Spleen (tissue), 11 donors: ENCODE measurements around the gene TTLL11. TPM values are rescaled to one million over a fixed set of nuclear protein-coding genes. Genes with fewer than 3 reads are reported as not detected.
A peak's percentile ranks its signal among the peaks of the same experiment; 100 is the strongest.

Experiments
- DNase-seq: peaks from one replicate; pipeline ENCODE4 v3.0.0-alpha.2; 2020
- H3K27ac ChIP-seq, 8 donors: fragments of 200-600 bp; sonication (generic) in 7 of 8; 1 replicate in 4 of 8; 2 replicates in 4 of 8; pipeline versions ENCODE4 v1.5.0 to v1.8.0; 2016 to 2021; ENCODE audit warnings: inconsistent platforms in 4 of 8, mild to moderate bottlenecking in 4 of 8, moderate library complexity in 1 of 8
- H3K27me3 ChIP-seq, 7 donors: fragments of 200-600 bp; sonication (generic) in 6 of 7; replicated peaks in 1 of 7; 1 replicate in 4 of 7; 2 replicates in 3 of 7; pipeline versions ENCODE4 v1.5.0 to v1.8.0; 2016 to 2021; ENCODE audit warnings: inconsistent platforms in 3 of 7, mild to moderate bottlenecking in 1 of 7
- H3K36me3 ChIP-seq, 6 donors: fragments of 200-600 bp; sonication (generic) in 5 of 6; 1 replicate in 4 of 6; 2 replicates in 2 of 6; pipeline versions ENCODE4 v1.5.0 to v1.8.0; 2016 to 2021; ENCODE audit warnings: inconsistent platforms in 2 of 6
- H3K4me1 ChIP-seq, 6 donors: fragments of 200-600 bp; sonication (generic) in 5 of 6; 1 replicate in 3 of 6; 2 replicates in 3 of 6; pipeline versions ENCODE4 v1.5.0 to v1.8.0; 2016 to 2021; ENCODE audit warnings: inconsistent platforms in 3 of 6
- H3K4me3 ChIP-seq, 8 donors: fragments of 200-600 bp; sonication (generic) in 7 of 8; 1 replicate in 4 of 8; 2 replicates in 4 of 8; pipeline versions ENCODE4 v1.5.0 to v1.8.0; 2016 to 2021; ENCODE audit warnings: inconsistent platforms in 4 of 8, mild to moderate bottlenecking in 4 of 8, moderate library complexity in 2 of 8
- H3K9me3 ChIP-seq, 8 donors: fragments of 200-600 bp; sonication (generic) in 7 of 8; 1 replicate in 4 of 8; 2 replicates in 4 of 8; pipeline versions ENCODE4 v1.5.0 to v1.8.0; 2016 to 2021; ENCODE audit warnings: inconsistent platforms in 4 of 8
- POLR2A ChIP-seq, 3 donors: fragments of 450-650 bp; IDR thresholded peaks; one replicate each; pipeline ENCODE4 v1.5.1; 2017; ENCODE audit warnings: antibody characterized with exemption in 3 of 3, mild to moderate bottlenecking in 1 of 3
- POLR2AphosphoS5 ChIP-seq, 3 donors: sonication (generic); formaldehyde crosslinking; IDR thresholded peaks; one replicate each; pipeline ENCODE4 v1.5.1; 2017; ENCODE audit warnings: antibody characterized with exemption in 3 of 3
- WGBS, 5 donors: extraction: QIAGEN DNeasy Blood & Tissue Kit in 3 of 5; methylation state at CpG; one replicate each; pipeline versions ENCODE4 v1.1.5 to v1.1.7; 2013 to 2018; 5-methylcytosine and 5-hydroxymethylcytosine counted together
- intact Hi-C: fragments of 100-400 bp; cut with DNase I; formaldehyde crosslinking; loops from one replicate; pipeline ENCODE4 v1.15.0; 2023; ENCODE audit warnings: low total_unique reads
- polyA plus RNA-seq, 3 donors: library from polyadenylated mRNA; stranded (reverse); fragments of 200-250 nt; gene quantifications; one replicate each; pipeline ENCODE4 v1.2.1, GENCODE V29; 2013
- total RNA-seq, 7 donors: library from RNA; depleted of rRNA in 3 of 7; stranded (reverse); fragments of >200 nt in 3 of 7; fragmentation: NEBNext Ultra II Directional in 4 of 7; extraction: Animal tissue kit (Norgen Biotek cat#: 25700) in 4 of 7; gene quantifications; one replicate each; pipeline versions ENCODE4 v1.1.0 to v1.2.1, GENCODE V29; 2016 to 2021
- TF ChIP-seq, protein P1 (sequence below), 11 experiments: fragments of 200-600 bp in 7 of 11; fragments of 450-650 bp in 4 of 11; sonication (generic) in 4 of 11; IDR thresholded peaks in 8 of 11; conservative IDR thresholded peaks in 3 of 11; 1 replicate in 7 of 11; 2 replicates in 4 of 11; pipeline versions ENCODE4 v1.4.0 to v1.8.0; 2016 to 2021; ENCODE audit warnings: antibody characterized with exemption in 11 of 11, inconsistent platforms in 4 of 11, mild to moderate bottlenecking in 1 of 11
- donor health status: healthy with polysubstance abuse.
- donor health status: DM: no; HTN: no; CAD: no; lungs with moderate emphysema.
- donor health status: DM: no; HTN: no; CAD: no.
- donor health status: Bipolar disorder and iron deficiency.
- donor health status: healthy.
- donor health status: DM: no; HTN: no; CAD: no.
- donor health status: DM: yes; HTN: yes; CAD: no.

Gene TTLL11
- total and polyA plus RNA-seq, 10 donors, result 1.6 to 12.8 (median 7.3) TPM

DNA sequence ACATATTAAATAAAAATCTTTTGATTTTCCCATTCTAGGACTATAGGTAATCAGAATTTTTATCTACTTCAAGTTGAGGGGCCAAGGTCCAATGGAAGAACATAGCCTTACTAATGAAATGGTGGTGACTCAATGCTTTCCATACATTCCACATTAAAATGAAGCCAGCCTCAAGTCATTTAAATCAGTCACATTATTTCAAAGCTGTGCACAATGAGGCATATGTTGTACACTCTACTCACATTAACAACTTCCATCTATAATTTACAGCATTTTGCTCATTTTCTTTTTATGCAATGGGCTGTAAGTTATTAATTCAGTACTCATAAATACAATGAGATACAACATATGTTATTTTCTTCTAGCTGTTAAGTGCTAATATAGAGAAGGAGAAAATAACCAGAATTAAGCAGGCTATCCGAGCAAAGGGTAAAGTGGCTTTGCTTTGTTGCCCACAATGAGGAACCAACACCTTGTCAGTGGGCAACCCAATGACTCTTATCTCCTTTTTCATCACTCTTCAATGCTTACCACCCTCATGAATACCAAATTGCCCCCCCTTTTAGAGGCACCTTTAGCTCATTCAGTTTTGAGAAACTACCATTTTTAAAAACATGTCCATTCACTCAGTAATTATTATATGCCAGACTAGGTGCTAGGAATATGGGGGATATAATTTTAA lies 52.4 kb downstream of the TTLL11 start:
- H3K9me3 ChIP-seq, result peaks cover 0 to 13% (median 0%) of the 10 kb centered on the region in 8 donors
- 0 to 47% (median 17%) methylated on average over 1 of the region's 1 CpG for WGBS, 5 donors

DNA sequence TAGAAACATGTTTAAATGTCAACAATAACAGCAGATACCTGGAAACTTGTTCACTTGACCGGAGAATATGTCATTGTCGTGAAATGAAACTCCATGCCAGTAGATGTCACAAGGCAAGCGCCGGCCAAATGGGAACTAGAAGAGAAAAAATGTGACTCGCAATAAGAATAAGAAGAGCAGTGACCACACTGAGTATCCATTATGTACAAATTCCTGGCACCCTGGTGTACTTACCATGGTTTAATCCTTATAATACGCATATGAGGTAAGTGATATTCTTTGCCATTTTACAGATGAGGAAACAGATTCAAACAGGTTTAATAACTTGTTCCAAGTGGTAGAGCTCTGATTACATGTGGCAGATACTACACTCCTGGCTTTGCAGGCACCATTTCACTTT lies 53.9 kb downstream of the TTLL11 start:
- Histone ChIP-seq H3K4me1 (peaks cover 0 to 8% (median 3%) of the 10 kb centered on the region in 6 donors), H3K9me3 (peaks cover 0 to 13% (median 0%) of the 10 kb centered on the region in 8 donors), H3K36me3 (peaks cover 0 to 34% (median 10%) of the 10 kb centered on the region in 6 donors), H3K27me3 (no peaks in the 10 kb centered on the region), H3K27ac (peak overlapping the region in 5 of 8 donors; percentile 13 to 70 (median 36)), H3K4me3 (no peak overlapping the region)
- intact Hi-C loops, result no loop called here
- TF ChIP-seq POLR2A (IDR thresholded peaks at IDR 0.05) (no peak), POLR2AphosphoS5 (IDR thresholded peaks at IDR 0.05) (no peak)
- TF ChIP-seq, protein P1, sequence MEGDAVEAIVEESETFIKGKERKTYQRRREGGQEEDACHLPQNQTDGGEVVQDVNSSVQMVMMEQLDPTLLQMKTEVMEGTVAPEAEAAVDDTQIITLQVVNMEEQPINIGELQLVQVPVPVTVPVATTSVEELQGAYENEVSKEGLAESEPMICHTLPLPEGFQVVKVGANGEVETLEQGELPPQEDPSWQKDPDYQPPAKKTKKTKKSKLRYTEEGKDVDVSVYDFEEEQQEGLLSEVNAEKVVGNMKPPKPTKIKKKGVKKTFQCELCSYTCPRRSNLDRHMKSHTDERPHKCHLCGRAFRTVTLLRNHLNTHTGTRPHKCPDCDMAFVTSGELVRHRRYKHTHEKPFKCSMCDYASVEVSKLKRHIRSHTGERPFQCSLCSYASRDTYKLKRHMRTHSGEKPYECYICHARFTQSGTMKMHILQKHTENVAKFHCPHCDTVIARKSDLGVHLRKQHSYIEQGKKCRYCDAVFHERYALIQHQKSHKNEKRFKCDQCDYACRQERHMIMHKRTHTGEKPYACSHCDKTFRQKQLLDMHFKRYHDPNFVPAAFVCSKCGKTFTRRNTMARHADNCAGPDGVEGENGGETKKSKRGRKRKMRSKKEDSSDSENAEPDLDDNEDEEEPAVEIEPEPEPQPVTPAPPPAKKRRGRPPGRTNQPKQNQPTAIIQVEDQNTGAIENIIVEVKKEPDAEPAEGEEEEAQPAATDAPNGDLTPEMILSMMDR (IDR thresholded peaks at IDR 0.05 in 8 of 11, conservative IDR thresholded peaks at IDR 0.05 in 3 of 11), result no peak
- DNase-seq, result no peak
- 95 to 99% (median 97%) methylated on average over 6 of the region's 6 CpGs for WGBS, 5 donors

More for the DNA sequence above, 52.4 kb downstream of the TTLL11 start:
- no peak for DNase-seq
- Histone ChIP-seq H3K36me3 (peaks cover 0 to 29% (median 10%) of the 10 kb centered on the region in 6 donors), H3K27me3 (no peaks in the 10 kb centered on the region), H3K4me3 (no peak overlapping the region), H3K4me1 (peaks cover 0 to 8% (median 3%) of the 10 kb centered on the region in 6 donors), H3K27ac (peak overlapping the region in 6 of 8 donors; percentile 10 to 70 (median 34))
- TF ChIP-seq POLR2AphosphoS5 (IDR thresholded peaks at IDR 0.05), result no peak
- TF ChIP-seq, protein P1 (IDR thresholded peaks at IDR 0.05 in 8 of 11, conservative IDR thresholded peaks at IDR 0.05 in 3 of 11), result no peak
- no peak for TF ChIP-seq POLR2A (IDR thresholded peaks at IDR 0.05)
- intact Hi-C loops, result no loop called here

DNA sequence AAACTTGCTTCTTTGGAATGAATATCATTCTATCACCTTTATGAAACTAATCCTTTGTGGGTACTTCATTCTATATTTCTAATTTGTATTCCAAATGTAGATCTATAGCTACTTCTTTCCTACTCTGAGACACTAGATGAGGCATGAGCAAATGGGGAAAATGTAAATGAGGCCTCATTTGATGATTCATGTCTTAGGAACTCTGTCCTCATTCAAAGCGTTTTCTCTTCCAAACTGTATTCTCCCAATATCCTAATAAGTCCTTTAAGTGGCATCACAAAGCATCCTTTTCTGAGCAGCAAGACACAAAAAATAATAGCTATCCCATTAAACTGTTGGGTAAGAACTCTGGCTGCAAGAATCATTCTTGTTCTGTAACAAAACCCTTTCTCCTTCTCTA lies 56.1 kb downstream of the TTLL11 start:
- intact Hi-C loops, result no loop called here
- TF ChIP-seq POLR2AphosphoS5 (IDR thresholded peaks at IDR 0.05) (no peak), POLR2A (IDR thresholded peaks at IDR 0.05) (no peak)
- TF ChIP-seq, protein P1 (IDR thresholded peaks at IDR 0.05 in 8 of 11, conservative IDR thresholded peaks at IDR 0.05 in 3 of 11), result no peak
- Histone ChIP-seq H3K9me3 (no peaks in the 10 kb centered on the region), H3K27ac (no peak overlapping the region), H3K4me3 (no peak overlapping the region), H3K27me3 (no peaks in the 10 kb centered on the region), H3K36me3 (peaks cover 0 to 37% (median 10%) of the 10 kb centered on the region in 6 donors), H3K4me1 (peaks cover 0 to 17% (median 5%) of the 10 kb centered on the region in 6 donors)
- DNase-seq, result no peak
- 79 to 94% (median 85%) methylated on average over 1 of the region's 1 CpG for WGBS, 5 donors

DNA sequence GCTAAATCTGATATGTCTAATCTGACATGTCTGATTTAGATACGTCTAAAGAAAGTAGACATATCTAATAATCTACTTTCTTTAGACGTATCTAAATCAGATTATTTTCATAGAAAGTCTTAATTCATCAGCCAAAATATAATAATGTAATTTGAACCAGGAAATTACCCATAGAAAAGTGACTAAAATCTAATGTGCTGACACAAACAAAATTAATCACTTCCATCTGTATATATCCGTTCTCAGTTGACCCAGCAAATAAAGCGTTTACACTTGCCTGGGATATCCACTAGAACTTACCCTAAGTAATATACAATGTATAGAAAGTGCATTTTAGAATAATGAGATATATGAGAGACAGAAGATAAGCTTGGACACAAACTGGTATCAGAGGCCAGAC lies 56.7 kb downstream of the TTLL11 start:
- intact Hi-C loops, result no loop called here
- H3K4me3 ChIP-seq, result no peak overlapping the region
- no peak for TF ChIP-seq POLR2A (IDR thresholded peaks at IDR 0.05)
- TF ChIP-seq POLR2AphosphoS5 (IDR thresholded peaks at IDR 0.05), result no peak
- TF ChIP-seq, protein P1 (IDR thresholded peaks at IDR 0.05 in 8 of 11, conservative IDR thresholded peaks at IDR 0.05 in 3 of 11), result no peak
- no peaks in the 10 kb centered on the region for H3K9me3 ChIP-seq
- peaks cover 0 to 37% (median 10%) of the 10 kb centered on the region in 6 donors for H3K36me3 ChIP-seq
- no peaks in the 10 kb centered on the region for H3K27me3 ChIP-seq
- peaks cover 0 to 19% (median 6%) of the 10 kb centered on the region in 6 donors for H3K4me1 ChIP-seq
- DNase-seq, result no peak
- 88 to 91% (median 90%) methylated on average over 4 of the region's 4 CpGs for WGBS, 5 donors
- H3K27ac ChIP-seq, result no peak overlapping the region
